CD4-positive, alpha-beta T cell treated with Interleukin-1 beta for 1 hour (primary cell): ENCODE data around the gene ATG9B.
A peak's percentile ranks its signal among the peaks of the same experiment; 100 is the strongest.
"Not testable (repeated sequence)": the region's sequence is repeated elsewhere in the genome, so short reads cannot be mapped to it uniquely, and the experiment has no call there.

Experiments
- DNase-seq, 2 donors: peaks; one replicate each; pipeline ENCODE4 v3.0.0-alpha.2; 2020 to 2022

ATG9B gene

DNA sequence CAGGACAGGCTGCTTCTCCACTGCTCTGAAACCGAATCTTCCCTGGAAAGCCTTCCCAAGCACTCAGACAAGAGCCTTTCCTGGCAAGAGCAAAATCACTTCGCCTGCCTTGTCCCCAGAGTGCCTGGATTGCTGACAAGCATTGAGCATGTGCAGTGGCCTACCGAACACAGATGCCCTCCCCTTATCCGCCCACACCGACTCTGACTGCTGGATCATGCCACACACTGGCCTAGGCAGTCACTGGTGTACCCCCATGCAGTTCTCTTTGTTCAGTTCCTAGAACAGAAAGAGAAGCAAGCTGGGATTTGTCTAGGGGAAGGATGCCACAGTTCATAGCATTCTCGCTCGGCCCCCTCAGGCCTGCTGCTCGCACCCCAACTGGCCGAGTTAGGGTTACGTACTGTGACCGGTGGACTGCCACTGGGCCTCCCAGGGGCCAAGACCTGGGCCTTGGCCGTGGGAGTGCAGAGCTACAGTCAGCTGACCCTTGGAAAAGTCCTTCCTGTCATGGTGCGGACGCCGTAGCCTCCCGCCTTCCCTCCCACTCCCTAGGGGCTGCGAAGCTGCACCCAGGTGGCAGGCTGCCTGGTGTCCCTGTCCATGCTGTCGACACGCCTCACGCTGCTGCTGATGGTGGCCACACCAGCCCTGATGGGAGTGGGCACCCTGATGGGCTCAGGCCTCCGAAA is 10.9 kb upstream of the ATG9B start:
- DNase-seq, result no peak

DNA sequence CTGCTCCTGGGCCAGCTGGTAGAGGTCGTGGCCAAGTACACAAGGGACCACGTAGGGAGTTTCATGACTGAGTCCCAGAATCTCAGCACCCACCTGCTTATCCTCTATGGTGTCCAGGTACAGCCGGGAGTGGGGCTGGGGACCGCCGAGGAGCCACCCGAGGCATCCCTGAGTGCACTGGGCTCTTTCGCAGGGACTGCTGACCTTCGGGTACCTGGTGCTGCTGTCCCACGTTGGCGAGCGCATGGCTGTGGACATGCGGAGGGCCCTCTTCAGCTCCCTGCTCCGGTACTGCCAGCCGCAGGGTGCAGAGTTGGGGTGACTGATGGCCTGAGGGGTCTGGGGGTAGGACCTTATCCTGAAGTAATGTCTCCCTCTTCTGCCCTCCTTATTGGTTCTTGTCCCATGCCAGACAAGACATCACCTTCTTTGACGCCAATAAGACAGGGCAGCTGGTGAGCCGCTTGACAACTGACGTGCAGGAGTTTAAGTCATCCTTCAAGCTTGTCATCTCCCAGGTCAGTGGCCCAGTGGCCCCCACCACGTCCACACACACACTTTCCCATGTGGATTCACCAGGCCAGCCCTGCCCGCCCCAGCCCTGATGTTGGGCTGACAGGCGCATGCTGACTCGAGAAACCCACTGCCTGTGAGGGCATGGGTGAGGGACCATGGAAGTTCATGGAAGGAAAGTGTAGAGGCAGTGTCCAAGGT is 10.2 kb upstream of the ATG9B start:
- DNase-seq, result no peak

DNA sequence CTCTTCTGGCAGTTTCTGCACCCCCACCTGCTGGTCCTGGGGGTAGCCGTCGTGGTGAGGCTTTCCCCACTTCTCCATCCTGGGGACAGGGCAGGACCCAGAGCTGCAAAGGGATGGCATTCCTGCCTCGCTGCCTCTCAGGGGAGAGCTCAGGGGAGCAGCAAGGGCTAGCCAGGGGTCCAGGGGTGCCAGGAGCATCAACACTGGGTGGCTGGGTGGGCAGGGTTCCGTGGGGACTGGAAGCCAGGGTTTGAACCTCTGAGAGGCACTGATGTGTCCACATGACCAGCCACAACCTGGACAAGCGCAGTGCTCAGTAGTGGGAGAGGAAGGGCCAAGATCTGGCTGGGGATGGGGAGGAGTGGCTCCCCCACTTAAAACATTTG is 9.6 kb upstream of the ATG9B start:
- DNase-seq, result no peak

DNA sequence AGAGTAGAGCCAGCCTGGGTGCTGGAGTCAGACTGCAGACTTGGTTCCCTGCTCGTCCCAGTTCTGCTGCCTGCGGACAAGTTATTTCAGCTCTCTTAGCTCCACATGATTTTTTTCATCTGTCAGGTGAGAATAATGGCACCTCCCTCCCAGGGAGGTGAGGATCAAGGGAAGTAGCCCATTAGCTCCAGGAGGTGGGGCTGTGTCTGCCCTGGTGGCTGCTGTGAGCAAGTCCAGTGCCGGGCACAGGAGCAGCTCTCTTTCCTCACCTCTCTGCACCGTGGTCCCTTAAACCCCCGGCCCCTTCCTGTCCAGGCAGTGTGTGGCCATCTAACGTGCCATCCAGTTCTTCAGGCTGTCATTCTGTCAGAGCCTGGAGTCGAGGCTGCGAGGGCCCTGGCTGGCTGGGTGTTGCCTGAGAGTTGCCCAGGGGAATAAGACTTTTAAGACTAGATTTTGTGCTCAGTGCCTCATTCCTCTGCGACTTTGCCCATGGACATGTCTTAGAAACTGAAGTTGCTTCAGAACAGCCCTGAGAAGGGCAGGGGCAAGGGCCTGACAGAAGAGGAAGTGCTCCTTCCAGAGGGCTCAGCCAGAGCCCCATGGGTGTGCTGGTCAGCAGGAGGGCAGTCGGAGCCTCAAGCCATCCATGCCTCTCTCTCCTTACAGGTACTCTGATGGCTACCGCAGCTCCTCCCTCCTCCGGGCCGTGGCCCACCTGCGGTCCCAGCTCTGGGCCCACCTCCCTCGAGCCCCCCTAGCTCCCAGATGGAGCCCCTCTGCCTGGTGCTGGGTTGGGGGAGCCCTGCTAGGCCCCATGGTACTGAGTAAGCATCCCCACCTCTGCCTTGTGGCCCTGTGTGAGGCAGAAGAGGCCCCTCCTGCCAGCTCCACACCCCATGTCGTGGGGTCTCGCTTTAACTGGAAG is 8.9 kb upstream of the ATG9B start:
- DNase-seq, result no peak

DNA sequence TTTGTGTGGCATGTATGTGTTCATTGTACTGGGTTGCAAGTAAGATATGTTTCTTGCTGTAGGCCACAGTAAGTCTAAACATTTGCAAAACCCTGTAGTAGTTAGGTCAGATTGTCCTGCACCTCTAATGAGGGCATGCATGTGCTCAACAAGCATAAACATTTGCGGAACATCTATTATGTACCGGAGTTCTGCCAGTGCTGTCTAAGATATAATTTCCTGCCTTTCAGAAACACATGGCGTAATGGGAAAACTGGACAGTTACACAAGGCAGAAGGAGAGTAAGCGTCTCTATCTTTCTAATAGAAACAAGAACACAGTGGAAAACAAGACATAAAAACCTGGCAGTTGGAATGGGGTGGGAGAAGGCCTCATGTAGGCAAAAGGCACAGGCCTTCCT is 6.7 kb upstream of the ATG9B start:
- DNase-seq, result no peak

DNA sequence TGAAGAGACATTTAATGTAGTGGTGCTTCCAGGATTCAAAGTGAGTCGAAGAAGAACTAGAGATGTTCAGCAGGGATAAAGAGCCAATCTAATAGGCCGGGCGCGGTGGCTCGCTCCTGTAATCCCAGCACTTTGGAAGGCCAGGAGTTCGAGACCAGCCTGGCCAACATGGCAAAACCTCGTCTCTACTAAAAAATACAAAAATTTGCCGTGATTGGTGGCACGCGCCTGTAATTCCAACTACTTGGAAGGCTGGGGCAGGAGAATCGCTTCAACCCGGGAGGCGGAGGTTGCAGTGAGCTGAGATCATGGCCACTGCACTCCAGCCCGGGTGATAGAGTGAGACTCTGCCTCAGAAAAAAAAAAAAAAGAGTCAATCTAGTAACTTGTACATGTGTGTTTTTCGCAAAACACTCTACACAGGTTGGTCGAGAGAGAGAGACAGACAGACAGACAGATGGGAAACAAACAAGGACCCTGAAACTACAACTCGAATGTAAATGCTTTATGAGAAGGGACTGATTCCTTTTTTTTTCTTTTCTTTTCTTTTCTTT is 4.7 kb upstream of the ATG9B start:
- DNase-seq, result no peak

DNA sequence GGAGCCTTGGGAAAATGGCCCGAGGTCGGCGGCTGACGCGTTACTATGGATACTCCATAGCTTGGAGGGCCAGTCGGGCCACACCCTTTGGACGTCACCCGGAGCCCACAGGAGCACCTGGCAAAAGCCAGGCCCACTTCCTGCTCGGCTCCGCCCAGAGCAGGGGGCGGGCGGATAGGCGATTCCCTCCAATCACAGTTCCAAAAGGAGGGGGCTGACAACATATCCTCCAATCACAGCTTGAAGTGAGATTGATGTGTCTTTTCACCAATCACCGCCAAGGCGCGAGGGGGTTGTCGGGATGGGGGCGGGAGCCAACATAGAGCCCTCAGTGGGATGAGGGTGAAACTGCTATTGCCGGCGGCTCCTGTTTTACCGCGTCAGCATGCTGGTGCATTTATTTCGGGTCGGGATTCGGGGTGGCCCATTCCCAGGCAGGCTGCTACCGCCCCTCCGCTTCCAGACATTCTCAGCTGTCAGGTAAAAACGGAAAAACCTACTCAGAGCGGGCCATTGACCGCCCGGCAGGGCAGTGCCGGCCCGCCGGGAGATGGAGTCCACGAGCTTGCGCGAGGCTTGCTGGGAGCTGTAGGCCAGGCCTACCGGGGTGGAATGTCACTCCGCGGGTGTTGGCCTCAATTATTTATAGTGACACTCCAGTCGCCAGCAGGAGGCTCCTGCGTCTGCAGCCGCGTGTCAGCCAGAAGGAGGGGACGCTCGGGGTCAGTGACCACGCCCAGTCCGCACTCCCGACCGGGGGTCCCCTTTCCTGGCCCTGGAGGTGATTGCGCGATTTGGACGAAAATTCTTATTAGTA is 4.0 kb upstream of the ATG9B start, which contains the start of gene ABCB8:
TSS of gene ABCB8 (plus strand) at position 320 of the 817 bp plus-strand sequence. CDS start at position 386, 66 bp downstream.
- peak; percentile 99 for DNase-seq

DNA sequence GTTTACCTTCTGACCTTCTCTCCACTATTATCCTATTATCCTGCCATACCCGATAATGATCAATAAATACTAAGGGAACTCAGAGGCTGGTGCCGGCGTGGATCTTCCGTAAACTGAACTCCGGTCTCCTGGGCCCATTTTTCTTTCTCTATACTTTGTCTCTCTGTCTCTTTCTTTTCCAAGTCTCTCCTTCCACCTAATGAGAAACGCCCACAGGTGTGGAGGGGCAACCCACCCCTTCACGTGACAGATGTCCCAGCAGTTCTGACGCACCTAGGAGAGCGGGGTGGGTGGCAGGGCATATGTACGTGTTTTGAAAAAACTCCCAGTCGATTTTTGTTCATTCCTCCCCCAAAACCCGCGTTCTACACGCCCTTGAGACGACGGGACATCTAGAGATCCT is 3.4 kb upstream of the ATG9B start:
- DNase-seq, result not testable (repeated sequence)

DNA sequence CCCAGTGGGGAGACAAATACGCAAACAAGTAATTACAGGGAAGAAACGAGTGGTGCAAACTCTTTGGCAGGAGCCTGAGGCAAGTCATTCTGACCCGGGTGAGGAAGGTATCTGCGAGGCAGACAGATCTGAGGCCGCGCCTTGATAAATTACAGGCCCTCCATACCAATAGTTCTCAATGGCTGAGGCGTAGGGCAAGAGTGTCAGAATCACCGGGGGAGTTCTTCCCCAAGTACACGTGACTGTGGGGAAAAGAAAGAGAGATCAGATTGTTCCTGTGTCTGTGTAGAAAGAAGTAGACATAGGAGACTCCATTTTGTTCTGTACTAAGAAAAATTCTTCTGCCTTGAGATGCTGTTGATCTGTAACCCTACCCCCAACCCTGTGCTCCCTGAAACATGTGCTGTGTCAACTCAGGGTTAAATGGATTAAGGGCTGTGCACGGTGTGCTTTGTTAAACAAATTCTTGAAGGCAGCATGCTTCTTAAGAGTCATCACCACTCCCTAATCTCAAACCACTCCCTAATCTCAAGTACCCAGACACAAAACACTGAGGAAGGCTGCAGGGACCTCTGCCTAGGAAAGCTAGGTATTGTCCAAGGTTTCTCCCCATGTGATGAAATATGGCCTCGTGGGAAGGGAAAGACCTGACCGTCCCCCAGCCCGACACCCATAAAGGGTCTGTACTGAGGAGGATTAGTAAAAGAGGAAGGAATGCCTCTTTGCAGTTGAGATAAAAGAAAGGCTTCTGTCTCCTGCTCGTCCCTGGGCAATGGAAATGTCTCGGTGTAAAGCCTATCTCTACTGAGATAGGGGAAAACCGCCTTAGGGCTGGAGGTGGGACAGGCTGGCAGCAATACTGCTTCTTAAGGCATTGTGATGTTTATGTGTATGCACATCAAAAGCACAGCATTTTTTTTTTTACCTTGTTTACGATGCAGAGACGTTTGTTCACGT is 2.8 kb upstream of the ATG9B start:
- DNase-seq, result not testable (repeated sequence)

DNA sequence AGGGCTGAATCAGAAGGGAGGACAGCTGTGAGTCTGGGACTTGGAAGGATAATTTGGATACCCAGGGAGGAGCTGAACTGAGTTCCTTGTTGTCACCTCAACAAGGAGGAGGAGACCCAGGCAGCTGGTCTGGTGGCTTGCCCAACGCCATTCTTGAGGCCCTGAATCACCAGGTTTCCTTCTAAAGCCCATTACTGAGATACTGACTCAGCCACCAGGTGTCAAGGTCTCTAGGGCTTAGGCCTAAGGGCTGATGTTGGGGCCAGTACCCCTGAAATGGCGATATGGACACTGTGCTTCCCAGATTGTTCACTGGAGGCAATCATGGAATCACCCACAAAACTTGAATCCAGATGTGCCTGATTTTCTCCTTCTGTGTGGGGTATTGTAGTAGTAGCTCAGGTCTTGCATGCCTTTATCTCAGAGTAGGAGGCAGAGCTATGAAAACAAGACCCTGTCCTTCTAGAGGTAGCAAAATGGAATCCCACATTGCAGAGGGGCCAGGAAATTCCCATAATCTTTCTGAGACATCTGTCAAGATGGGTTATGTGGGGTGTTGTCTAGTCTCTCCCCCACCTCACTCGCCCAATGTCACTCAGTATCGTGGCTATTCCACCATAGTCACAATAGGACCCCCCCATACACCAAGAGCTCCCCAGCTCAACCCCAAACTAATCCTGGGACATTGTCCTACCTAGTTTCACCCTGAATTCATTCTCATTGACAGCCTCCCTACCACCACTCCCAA is 1.8 kb upstream of the ATG9B start:
- DNase-seq, result no peak

DNA sequence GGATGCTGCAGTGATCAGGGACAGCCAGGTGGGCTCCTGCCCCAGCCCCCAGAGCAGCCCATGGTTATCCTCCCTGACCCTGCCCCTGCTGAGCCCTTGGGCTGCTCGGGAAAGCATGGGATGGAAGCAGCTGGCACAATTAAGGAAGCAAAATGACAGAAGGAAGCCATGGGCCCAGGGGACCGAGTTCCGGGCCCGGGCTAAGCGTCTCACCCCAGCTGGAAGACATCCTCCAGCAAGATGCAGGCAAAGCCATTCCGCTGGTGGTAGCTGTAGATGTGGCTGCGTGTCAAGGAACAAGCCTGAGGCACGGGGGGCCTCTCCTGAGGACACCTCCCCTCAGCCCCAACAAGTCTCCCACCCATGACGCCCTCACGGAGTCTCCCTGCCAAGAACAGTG is 1.1 kb downstream of the ATG9B start:
- no peak for DNase-seq

DNA sequence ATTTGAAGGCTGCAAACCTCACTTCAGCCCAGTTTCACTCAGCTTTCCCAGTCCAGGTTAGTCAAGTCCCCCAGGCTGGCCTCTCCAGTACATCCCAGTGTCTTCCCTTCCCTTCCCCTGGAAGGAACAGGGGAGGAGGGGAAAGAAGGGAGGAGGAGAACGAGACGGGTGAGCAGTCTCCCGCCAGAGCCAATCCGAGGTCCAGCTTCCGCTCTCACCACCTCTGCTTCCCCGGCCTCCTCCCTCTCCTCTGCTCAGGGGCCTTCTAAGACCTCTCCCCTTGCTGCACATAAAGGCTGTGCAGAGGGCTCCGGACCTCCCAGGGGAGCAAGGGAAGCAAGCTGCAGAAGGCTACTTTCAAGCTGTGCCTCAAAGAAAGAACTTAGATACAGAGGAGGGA is 4.1 kb downstream of the ATG9B start:
- DNase-seq, result no peak

DNA sequence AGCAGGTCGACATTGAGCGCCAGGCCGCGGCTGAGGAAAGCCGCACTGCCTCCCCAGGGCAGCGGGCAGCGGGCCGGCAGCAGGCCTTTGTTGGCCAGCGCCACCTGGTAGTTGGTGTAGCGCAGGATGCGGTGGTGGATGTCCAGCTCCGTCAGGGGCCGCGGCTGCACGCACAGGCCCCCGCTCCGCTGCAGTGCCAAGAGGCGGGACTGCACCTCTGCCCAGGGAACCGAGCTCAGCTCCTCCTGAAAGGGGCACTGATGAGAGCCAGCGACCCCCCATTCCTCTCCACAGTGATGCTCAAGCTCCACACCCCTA is 5.2 kb downstream of the ATG9B start:
- no peak for DNase-seq

DNA sequence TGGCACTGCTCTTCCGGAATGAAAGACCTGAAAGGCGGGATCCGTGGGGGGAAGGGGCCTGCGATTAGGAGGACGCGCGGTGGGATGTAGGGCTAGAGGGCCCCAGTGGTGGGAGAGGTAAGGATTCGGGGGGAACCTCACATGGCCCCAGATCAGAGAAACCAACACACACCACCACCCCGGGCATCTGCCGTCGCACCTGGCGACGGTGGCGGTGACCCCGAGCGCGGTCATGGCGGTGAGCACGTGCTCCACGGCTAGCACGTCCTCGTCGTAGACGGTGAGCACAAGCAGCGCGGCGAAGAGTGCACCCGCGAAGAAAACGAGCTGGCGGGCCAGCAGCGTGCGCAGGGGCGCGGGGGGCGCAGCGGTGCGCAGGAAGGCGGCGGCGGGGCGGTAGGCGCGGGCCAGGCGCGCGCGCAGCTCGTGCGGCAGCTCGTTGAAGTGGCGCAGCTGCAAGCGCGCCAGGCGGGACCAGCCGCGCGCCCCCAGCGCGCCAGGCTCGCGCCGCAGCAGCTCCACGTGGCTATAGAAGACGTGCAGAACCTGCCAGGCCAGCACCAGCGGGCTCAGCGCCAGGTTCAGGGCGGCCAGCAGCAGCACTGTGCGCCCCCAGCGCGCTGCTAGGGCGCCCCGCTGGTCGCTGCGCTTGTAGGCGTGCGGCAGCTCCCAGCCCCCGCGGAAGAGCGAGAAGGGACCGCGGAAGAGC is 5.7 kb downstream of the ATG9B start:
- DNase-seq, result peak; percentile 40 to 41

DNA sequence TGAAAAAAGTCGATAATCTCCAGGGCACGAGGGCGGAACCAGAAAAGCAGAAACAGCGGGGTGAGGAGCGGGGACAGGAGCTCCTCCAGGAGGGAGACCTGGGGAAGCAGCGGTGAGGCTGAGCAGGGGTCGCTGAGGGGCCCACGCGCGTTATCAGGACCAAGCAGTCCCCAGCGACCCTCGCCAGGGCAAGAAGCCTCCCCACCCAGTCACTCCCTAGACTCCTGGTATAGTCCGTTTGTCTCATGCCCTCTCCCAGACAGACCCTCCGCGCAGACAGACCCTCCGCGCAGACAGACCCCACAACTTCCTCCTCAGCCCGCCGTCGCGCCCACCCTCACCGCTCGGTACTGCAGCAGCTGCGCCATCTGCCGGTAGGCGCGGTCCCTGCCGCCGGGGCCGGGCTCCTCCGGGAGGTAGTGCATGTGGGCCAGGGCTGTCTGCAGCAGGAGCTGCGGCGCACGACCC is 6.3 kb downstream of the ATG9B start:
- peak; percentile 81 to 84 for DNase-seq

DNA sequence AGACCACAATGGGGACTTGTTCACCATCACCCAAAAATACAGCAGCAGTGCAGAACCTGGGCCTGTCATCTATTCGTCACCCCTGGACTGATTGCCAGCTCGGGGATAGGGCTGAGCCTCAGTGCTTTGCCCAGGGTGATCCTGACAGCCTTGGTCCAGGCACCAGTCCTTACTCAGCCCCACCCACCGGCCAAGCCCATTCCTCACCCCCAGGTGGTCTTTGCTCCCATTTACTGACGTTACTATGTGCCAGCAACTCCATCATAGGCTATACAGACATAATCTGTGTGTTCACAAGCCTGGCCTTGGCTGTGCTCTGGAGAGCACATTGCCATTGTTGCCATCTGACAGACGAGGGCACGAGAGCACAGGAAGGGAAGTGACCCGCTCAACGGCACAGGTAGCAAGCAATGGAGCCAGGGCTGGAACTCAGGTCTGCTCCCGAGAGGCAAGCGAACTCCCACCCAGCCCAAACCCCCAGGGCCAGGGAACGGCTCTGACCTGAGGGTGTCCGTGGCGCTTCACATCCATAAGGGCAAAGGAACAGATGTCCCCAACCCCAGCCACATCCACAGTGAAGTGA is 6.8 kb downstream of the ATG9B start:
- no peak for DNase-seq

DNA sequence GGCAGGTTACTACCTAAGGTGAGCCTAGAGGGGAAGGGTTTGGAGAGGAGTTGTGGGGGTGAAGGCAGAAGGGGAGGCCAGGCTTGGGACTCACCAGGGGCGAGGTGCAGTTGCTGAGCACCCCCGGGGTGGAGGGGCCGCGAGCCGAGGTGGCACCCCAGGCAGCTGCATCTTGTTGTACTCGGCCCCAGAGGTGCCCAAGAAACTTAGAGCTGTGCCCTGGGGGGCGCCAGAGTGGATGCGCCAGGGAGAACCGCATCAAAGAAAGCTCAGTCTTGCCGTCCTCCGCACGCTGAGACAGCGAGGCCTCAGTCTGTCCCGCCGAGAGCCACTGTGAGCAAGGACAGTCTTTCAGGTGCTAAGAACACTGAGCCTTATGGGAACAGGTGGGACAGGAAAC is 7.4 kb downstream of the ATG9B start:
- peak in 1 of 2 donors; percentile 23 for DNase-seq

DNA sequence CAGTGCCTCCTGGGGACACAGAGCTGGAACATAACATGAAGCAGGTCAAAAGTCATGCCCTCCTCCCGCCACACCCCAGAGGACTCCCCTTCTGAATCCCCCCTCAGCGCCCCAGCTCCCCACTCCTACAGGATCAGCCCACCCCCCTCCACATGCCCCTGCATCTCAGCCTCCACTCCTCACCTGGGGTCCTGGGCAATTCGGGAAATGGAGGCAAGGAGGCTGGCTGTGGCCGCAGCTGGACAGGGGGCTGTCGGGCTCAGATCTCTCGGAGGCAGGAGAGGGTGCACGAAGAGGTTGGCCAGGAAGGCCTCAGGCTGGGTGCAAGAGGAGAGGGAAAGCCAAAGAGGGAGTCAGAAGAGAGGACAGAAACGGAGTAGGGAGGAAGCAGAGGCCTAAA is 7.8 kb downstream of the ATG9B start:
- no peak for DNase-seq

DNA sequence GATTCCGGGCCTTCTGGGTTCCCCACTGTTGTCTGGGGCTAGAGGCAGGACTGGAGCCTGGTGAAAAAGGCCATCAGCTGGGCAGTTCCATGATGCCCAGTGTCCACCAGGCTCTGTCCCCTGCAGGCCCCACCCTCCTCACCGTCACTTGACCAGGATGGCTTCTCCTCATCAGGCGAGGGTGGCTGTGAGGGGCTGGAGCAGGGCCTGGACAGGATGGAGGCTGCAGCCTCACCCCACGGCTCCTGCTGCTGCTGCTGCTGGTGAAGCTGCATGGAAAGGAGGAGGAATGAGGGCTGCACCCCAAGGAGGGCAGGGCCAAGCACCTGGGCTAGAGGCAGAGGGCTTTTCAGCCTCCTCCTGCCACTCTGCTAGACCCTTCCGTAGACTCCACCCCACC is 8.3 kb downstream of the ATG9B start:
- no peak for DNase-seq
